ENCODE data around the gene PIPOX.

PIPOX gene, protein sequence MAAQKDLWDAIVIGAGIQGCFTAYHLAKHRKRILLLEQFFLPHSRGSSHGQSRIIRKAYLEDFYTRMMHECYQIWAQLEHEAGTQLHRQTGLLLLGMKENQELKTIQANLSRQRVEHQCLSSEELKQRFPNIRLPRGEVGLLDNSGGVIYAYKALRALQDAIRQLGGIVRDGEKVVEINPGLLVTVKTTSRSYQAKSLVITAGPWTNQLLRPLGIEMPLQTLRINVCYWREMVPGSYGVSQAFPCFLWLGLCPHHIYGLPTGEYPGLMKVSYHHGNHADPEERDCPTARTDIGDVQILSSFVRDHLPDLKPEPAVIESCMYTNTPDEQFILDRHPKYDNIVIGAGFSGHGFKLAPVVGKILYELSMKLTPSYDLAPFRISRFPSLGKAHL

GRCh38 chr17:29042679-29043538 lies at the start of gene PIPOX:
PIPOX (plus strand) TSS chr17:29043141; CDS start chr17:29043226, 85 bp downstream.
- no peak for DNase-seq (ENCODE audit: low read depth in 2 of 2)

- no peak for DNase-seq (ENCODE audit: low read depth in 2 of 2)
These were observed 49.1 kb upstream of the PIPOX start for GRCh38 chr17:28993645-28994426.

DNA sequence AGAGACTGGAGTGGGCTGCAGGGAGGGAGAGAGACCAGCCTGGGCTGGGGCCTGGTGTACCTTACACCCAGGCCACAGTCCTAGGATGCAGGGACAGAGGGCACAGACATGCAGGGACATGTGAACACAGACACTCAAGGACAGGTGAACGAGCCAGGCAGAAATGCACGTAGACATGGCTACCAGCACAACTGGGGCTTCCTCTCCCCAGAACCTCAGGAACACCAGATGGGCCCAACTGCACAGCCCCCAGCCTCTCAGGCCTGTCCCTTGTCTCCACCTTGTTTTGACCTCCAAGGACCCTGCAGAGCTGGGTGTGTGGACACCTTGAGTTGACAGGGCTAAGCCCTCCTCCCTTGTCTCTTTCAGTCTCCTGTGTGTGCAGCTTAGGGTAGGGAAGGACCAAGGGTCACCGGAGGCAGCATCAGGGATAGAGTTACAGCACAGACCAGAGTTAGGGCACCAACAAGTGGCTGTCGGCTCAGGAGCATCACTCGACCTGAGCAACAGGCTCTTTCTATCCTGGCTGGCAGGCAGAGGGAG lies 46.3 kb upstream of the PIPOX start:
- DNase-seq (ENCODE audit: low read depth in 2 of 2), result no peak

DNA sequence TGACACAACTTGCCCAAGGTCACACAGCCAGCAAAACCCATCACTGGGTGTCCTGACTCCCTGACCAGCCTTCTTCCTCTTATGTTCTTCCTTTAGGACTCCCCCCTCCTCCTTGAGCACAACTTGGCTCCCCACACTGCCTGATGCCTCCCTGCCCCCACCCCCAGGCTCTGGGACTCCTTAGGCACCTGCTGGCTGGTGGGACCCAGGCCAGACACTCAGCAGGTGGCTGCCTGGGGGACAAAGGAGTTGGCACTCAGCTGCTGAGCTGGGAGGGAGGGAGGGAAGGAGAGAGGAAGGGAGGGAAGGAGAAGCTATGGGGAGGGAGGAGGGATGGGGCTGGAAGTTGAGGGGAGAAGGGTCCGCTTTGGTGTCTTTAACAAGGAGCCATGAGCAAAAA lies 45.1 kb upstream of the PIPOX start:
- DNase-seq (ENCODE audit: low read depth in 2 of 2), result no peak

GRCh38 chr17:28999206-28999605 lies 43.7 kb upstream of the PIPOX start:
- no peak for DNase-seq (ENCODE audit: low read depth in 2 of 2)

- DNase-seq (ENCODE audit: low read depth in 2 of 2), result no peak
These were observed 42.0 kb upstream of the PIPOX start for GRCh38 chr17:29000973-29001372.

GRCh38 chr17:29002811-29003210 lies 40.1 kb upstream of the PIPOX start:
- DNase-seq (ENCODE audit: low read depth in 2 of 2), result no peak

- DNase-seq (ENCODE audit: low read depth in 2 of 2), result no peak
These were observed 39.7 kb upstream of the PIPOX start for GRCh38 chr17:29003289-29003688.

GRCh38 chr17:29004081-29004692 lies 38.8 kb upstream of the PIPOX start:
- DNase-seq (ENCODE audit: low read depth in 2 of 2), result no peak

DNA sequence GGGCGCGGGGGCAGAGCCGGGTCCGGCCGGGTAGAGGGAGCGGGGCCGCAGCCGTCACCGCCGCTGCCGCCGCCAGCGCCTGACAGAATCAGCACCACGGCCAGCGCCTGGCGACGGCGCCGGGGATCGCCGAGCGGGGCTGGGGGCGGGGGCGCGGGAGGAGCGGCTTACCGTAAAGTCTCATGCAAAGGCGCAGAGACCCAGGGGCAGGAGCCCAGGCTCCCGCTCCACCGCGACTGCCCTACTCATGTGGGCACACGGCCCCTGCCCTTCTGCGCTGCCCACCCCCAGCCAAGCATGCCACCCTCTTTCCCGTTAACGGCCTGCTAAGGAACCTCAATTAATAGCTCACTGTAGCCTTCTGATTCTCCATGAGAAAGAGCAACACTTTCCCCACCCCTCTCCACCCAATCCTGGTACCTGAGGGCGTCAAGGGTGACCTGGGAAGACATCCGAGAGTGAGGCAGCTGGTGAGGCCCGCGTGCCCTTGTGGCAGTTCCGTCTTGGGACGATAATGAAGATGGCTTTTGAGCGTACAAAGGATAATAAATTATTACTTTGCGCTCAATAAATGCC lies 36.9 kb upstream of the PIPOX start, which contains the start of gene SEZ6:
Gene SEZ6 (minus strand): TSS at position 98 of the 576 bp plus-strand sequence. CDS start 164 bp downstream, outside the sequence.
- peak; percentile 24 to 26 for DNase-seq (ENCODE audit: low read depth in 2 of 2)

GRCh38 chr17:29007456-29007855 lies 35.5 kb upstream of the PIPOX start:
- DNase-seq (ENCODE audit: low read depth in 2 of 2), result no peak

- DNase-seq (ENCODE audit: low read depth in 2 of 2), result no peak
These were observed 35.0 kb upstream of the PIPOX start for GRCh38 chr17:29007860-29008455.

DNA sequence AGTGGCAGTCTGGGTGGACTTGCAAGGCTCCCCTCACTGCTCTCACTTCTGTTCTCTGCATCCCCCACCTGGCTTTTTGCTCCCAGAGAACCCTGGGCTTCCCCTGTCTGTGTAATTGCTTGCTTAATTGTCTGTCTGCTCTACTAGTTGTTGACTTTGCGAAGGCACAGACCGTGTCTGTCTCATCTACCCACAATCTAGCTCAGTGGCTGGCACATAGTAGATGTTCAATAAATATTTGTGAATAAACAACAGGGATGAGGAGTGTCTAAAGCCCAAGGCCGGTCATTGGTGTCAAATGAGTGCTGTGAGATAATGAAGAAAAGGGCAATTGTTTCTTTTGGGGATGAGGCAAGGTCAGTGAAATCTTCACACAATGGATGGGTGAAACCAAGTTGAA lies 34.4 kb upstream of the PIPOX start:
- no peak for DNase-seq (ENCODE audit: low read depth in 2 of 2)

GRCh38 chr17:29010129-29010528 lies 32.8 kb upstream of the PIPOX start:
- DNase-seq (ENCODE audit: low read depth in 2 of 2), result no peak

DNA sequence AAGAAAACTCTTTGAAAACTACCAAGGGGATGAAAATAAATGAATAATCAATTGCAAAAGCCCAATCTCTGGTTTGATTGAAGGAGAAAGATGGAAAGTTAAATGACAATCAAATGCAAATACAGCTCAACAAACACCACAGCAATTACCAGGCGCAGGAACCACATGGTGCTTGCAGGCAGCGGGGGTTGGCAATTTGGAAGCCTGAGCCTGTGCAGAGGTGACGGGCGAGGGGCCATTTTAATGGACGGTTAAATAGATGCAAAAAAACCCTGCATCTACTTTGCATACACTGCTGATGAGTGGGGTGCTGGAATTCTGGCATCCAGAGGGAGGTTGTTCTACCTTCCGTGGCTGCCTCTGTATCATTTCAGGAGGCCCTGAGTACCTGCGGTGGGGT lies 32.4 kb upstream of the PIPOX start:
- DNase-seq (ENCODE audit: low read depth in 2 of 2), result no peak

GRCh38 chr17:29012535-29012934 lies 30.4 kb upstream of the PIPOX start:
- no peak for DNase-seq (ENCODE audit: low read depth in 2 of 2)

DNA sequence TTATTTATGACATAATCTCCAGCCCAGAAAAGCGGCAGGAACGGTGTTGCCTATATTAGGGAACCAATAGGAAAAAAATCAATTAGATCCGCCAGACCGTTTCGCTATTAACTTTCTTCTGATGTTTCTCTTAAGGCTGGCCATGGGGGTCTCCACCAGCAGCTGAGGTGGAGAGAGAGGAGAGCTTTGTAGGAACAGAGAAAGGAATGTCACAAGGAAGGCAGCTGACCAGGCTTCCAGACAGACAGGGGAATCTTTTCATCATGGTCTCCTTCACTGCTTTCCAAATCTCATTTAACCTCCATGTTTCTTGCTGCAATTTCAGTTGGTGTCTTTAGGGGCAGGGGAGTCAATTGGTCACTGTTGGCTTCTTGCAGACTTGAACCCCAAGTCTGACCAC lies 28.2 kb upstream of the PIPOX start:
- no peak for DNase-seq (ENCODE audit: low read depth in 2 of 2)

DNA sequence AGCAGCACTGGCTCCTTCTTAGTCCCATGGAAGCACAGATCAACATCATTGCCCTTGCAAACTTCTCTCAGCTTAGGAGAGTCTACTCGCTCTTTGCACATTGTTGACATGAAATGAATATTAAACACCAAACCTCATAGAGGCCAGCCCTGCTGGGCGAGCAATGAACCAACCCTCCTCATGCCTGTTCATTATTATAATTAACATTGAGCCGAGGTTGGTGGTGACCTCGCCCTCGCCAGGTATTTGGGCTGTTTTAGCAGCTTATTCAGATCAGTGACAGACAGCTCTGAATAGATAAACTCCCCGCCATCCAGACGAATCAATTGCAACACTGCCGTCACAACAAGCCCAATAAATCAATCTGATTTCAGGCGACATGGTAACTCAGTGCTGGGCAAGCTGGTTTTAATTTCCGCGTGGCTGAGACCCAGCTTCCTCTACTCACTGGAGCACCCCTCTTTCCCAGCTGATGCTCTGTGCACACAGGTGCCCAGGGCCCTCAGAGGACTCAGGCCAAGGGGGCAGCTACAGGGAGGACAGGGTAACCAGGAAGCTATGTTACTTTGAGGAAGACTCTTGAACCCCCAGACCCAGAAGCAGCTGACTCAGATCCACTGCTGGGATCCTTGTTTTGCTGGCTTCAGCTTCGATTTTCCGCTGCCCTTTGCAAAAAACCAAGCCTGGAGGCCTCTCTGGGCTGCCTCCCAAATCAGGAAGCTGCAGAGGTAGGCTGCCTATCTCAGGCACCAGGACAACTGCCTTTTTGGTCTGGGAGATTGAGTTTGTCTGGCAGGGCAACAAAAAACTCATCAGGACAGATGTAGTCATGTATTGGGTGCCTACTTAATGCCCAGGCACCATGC lies 26.4 kb upstream of the PIPOX start:
- no peak for DNase-seq (ENCODE audit: low read depth in 2 of 2)

DNA sequence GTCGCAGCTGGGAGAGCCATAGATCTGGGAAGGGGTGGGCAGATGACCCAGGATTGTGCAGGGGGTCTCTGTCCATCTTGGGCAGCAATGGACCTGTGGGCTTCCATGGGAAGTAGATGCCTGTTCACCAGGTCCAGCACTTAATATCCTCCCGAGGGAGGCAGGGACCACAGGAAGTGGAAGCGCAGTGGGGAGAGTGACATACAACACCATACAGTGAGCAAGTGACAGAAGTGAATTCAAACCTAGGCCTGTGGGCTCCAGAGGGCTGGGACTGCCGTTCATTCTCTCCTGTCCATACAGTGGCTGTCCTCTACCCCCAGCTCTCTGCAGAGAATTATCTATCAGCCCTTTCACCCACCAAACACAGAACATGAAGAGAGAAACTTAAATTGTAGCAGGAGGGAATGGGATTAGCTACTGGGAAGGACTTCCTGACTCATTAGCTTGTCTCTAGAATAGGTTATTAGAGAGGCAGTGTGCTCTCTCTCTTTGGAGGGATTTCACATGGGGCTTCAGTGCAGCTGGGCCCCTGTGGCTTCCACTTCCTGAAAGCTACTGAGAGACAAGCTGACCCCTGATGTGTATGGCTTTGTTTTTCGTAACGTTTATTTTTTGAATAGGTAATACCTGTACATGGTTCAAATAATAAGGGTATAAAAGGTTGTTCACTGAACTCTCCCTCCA lies 24.0 kb upstream of the PIPOX start:
- no peak for DNase-seq (ENCODE audit: low read depth in 2 of 2)
